IMR-90 (cell line): ENCODE data around the gene LINC01488. TPM values are rescaled to one million over a fixed set of nuclear protein-coding genes. Genes with fewer than 3 reads are reported as not detected.
A peak's percentile ranks its signal among the peaks of the same experiment; 100 is the strongest.

Source experiments
- ATAC-seq: fragments of 200-7000 bp; cut with Tn5 transposase; 2 replicates; pipeline ENCODE4 v1.9.1; 2020; ENCODE audit warnings: low read depth, mild to moderate bottlenecking, moderate library complexity
- BruUV-seq: library from RNA; stranded (reverse); fragments of 400-500 nt; replicated peaks from 2 replicates; lab custom pipeline; 2021; lab: Mats Ljungman, UMichigan
- CTCF ChIA-PET: fragments of 300-600 bp; formaldehyde crosslinking; extraction: SDS; loops from one replicate; lab custom pipeline; 2021; ENCODE audit warnings: antibody characterized with exemption; lab: Yijun Ruan, JAX
- POLR2A ChIA-PET: fragments of 300-600 bp; sonication (Branson Sonifier 250); formaldehyde crosslinking; loops from one replicate; lab custom pipeline; 2022; ENCODE audit warnings: antibody characterized with exemption; ENCODE audit not compliant: unreplicated experiment; lab: Charles Lee
- DNase-seq: peaks from one replicate; pipeline ENCODE4 v3.0.0; 2013
- H2AFZ ChIP-seq: replicated peaks from 2 replicates; pipeline ENCODE3; 2013; ENCODE audit warnings: low read length, mild to moderate bottlenecking; ENCODE audit not compliant: poor library complexity
- H2AK5ac ChIP-seq: 2 replicates; pipeline ENCODE4 v1.6.1; 2013; ENCODE audit warnings: low read depth, low read length, inconsistent platforms
- H2AK9ac ChIP-seq: replicated peaks from 2 replicates; pipeline ENCODE3; 2013; ENCODE audit warnings: mild to moderate bottlenecking, low read depth, low read length, moderate library complexity; ENCODE audit not compliant: poor library complexity
- H2BK120ac ChIP-seq: 2 replicates; pipeline ENCODE4 v1.6.1; 2013; ENCODE audit warnings: low read depth, low read length, inconsistent platforms
- H2BK15ac ChIP-seq: 3 replicates; pipeline ENCODE4 v1.6.1; 2013; ENCODE audit warnings: low read depth, low read length, inconsistent platforms
- H2BK20ac ChIP-seq: 2 replicates; pipeline ENCODE4 v1.6.1; 2013; ENCODE audit warnings: low read depth, mild to moderate bottlenecking, inconsistent platforms, low read length, moderate library complexity
- H2BK5ac ChIP-seq: 2 replicates; pipeline ENCODE4 v1.6.1; 2013; ENCODE audit warnings: mild to moderate bottlenecking, low read depth, low read length, inconsistent platforms; ENCODE audit not compliant: poor library complexity, severe bottlenecking
- H3K14ac ChIP-seq: replicated peaks from 2 replicates; pipeline ENCODE4 v1.6.1; 2013; ENCODE audit warnings: low read depth, low read length, inconsistent platforms
- H3K18ac ChIP-seq: 2 replicates; pipeline ENCODE4 v1.6.1; 2013; ENCODE audit warnings: low read depth, low read length, control low read depth
- H3K23ac ChIP-seq: 2 replicates; pipeline ENCODE4 v1.6.1; 2013; ENCODE audit warnings: low read depth, low read length, inconsistent platforms
- H3K27ac ChIP-seq: 2 replicates; pipeline ENCODE4 v1.5.1; 2013; ENCODE audit warnings: mild to moderate bottlenecking, control low read depth, low read length; ENCODE audit not compliant: insufficient read depth
- H3K27me3 ChIP-seq: 2 replicates; pipeline ENCODE4 v1.6.1; 2013; ENCODE audit warnings: low read length; ENCODE audit not compliant: control insufficient read depth, insufficient read depth
- H3K36me3 ChIP-seq: 2 replicates; pipeline ENCODE4 v1.6.1; 2013; ENCODE audit warnings: low read length, mixed read lengths; ENCODE audit not compliant: control insufficient read depth, insufficient read depth
- H3K4ac ChIP-seq: 2 replicates; pipeline ENCODE4 v1.6.1; 2013; ENCODE audit warnings: low read depth, low read length, inconsistent platforms
- H3K4me1 ChIP-seq: 2 replicates; pipeline ENCODE4 v1.6.1; 2013; ENCODE audit warnings: low read length, mixed read lengths; ENCODE audit not compliant: control insufficient read depth, insufficient read depth
- H3K4me2 ChIP-seq: 2 replicates; pipeline ENCODE4 v1.6.1; 2013; ENCODE audit warnings: low read depth, mild to moderate bottlenecking, control low read depth, low read length, moderate library complexity
- H3K4me3 ChIP-seq: 2 replicates; pipeline ENCODE4 v1.5.1; 2013; ENCODE audit warnings: low read depth, mild to moderate bottlenecking, control low read depth, low read length, moderate library complexity; ENCODE audit not compliant: insufficient read depth
- H3K56ac ChIP-seq: 2 replicates; pipeline ENCODE4 v1.6.1; 2013; ENCODE audit warnings: low read length, inconsistent platforms; ENCODE audit not compliant: insufficient read depth; ENCODE audit errors: extremely low read depth
- H3K79me1 ChIP-seq, 2 experiments: 2 replicates each; pipeline ENCODE4 v1.6.1; 2013; ENCODE audit warnings: low read length in 2 of 2, inconsistent platforms in 1 of 2, low read depth in 1 of 2
- H3K9ac ChIP-seq: 2 replicates; pipeline ENCODE4 v1.6.1; 2013; ENCODE audit warnings: low read depth, low read length, control low read depth
- H3K9me1 ChIP-seq: 2 replicates; pipeline ENCODE4 v1.6.1; 2013; ENCODE audit warnings: low read length, inconsistent platforms; ENCODE audit not compliant: insufficient read depth
- H3K9me3 ChIP-seq: 2 replicates; pipeline ENCODE4 v1.6.1; 2013; ENCODE audit warnings: low read length; ENCODE audit not compliant: control insufficient read depth, insufficient read depth
- H4K20me1 ChIP-seq: 2 replicates; pipeline ENCODE4 v1.6.1; 2013; ENCODE audit warnings: low read length, inconsistent platforms; ENCODE audit not compliant: insufficient read depth
- H4K5ac ChIP-seq: 2 replicates; pipeline ENCODE4 v1.6.1; 2013; ENCODE audit warnings: mild to moderate bottlenecking, low read depth, low read length, control low read depth
- H4K8ac ChIP-seq, 2 experiments: 2 replicates each; pipeline ENCODE4 v1.6.1; 2013; ENCODE audit warnings: low read depth in 2 of 2, low read length in 2 of 2, control low read depth in 1 of 2, inconsistent platforms in 1 of 2
- H4K91ac ChIP-seq: 2 replicates; pipeline ENCODE4 v1.6.1; 2013; ENCODE audit warnings: low read depth, low read length, inconsistent platforms; ENCODE audit not compliant: insufficient read depth
- CTCF ChIP-seq: conservative IDR thresholded peaks from 2 replicates; pipeline ENCODE4 v1.5.1; 2012; ENCODE audit warnings: mild to moderate bottlenecking, low read depth, low read length, improper control_type of control experiment
- MAZ ChIP-seq: IDR thresholded peaks from 2 replicates; pipeline ENCODE4 v1.6.1; 2012; ENCODE audit warnings: low read depth, mild to moderate bottlenecking, low read length, improper control_type of control experiment, moderate library complexity, borderline replicate concordance
- WGBS, 2 experiments: methylation state at CpG; one replicate each; pipeline versions ENCODE4 v1.1.5 to v1.1.7; 2013; ENCODE audit warnings: missing lambda C conversion rate in 2 of 2; ENCODE audit not compliant: insufficient read length in 1 of 2; ENCODE audit errors: extremely low coverage in 2 of 2; 5-methylcytosine and 5-hydroxymethylcytosine counted together
- dilution Hi-C: fragments of 300-500 bp; cut with HindIII; formaldehyde crosslinking; loops from one replicate; pipeline ENCODE4 v1.14.3; 2018; ENCODE audit warnings: low sequenced_read_pairs; ENCODE audit not compliant: unreplicated experiment
- in situ Hi-C: fragments of 300-500 bp; cut with MboI; formaldehyde crosslinking; loops from 3 replicates; pipeline ENCODE4 v1.14.3; 2019; ENCODE audit warnings: low sequenced_read_pairs, inconsistent platforms, mixed read lengths
- intact Hi-C: fragments of 100-400 bp; cut with micrococcal nuclease; formaldehyde crosslinking; loops from 2 replicates; pipeline ENCODE4 v1.10.0; 2022
- polyA plus RNA-seq, 3 experiments: library from polyadenylated mRNA; depleted of rRNA; stranded (reverse); fragments of >200 nt; gene quantifications; 2 replicates each; pipeline ENCODE4 v1.2.3, GENCODE V29; 2012; ENCODE audit warnings: low replicate concordance in 1 of 3
- total RNA-seq: library from RNA; depleted of rRNA; stranded (reverse); fragments of >200 nt; gene quantifications from 2 replicates; pipeline ENCODE4 v1.2.3, GENCODE V29; 2012

The LINC01488 gene
- total and polyA plus RNA-seq, 2 of the 4 experiments (the other 2 are of a cell fraction), result not detected

GRCh38 chr11:69470793-69471728 lies 10.4 kb upstream of the LINC01488 start:
- ATAC-seq, result peak; percentile 94

More at GRCh38 chr11:69470793-69471728, 10.4 kb upstream of the LINC01488 start:
- peak overlapping the region; percentile 56 for H2AK9ac ChIP-seq
- ChIA-PET POLR2A (no interaction called here), CTCF (no interaction called here)
- no peak overlapping the region for H3K4me2 ChIP-seq
- DNase-seq, result peak; percentile 61
- no peak for TF ChIP-seq CTCF
- 0 out of 2 replicates have a peak, but pooled peaks have one; percentile 14 for TF ChIP-seq MAZ
- H3K9ac ChIP-seq, result no peak overlapping the region
- peak overlapping the region; percentile 44; the same call in 1 of the 3 replicates for H2BK15ac ChIP-seq
- 0 out of 2 replicates have a peak overlapping the region, but pooled peaks have one; percentile 24 for H2AK5ac ChIP-seq
- no peaks in the 10 kb centered on the region for H3K36me3 ChIP-seq
- H3K4ac ChIP-seq, result peak overlapping the region; percentile 28; the same call in 1 of the 2 replicates
- H4K91ac ChIP-seq, result 0 out of 2 replicates have a peak overlapping the region, but pooled peaks have one; percentile 18
- intact Hi-C loops (no loop called here), dilution Hi-C loops (no loop called here), in situ Hi-C loops (no loop called here)
- no peaks in the 10 kb centered on the region for H4K20me1 ChIP-seq
- no peak overlapping the region for H3K18ac ChIP-seq
- peak overlapping the region; percentile 19 to 22; a peak in 3 of 4 replicates for H4K8ac ChIP-seq
- no peak overlapping the region for H3K23ac ChIP-seq
- peak overlapping the region; percentile 20; the same call in 1 of the 2 replicates for H2BK20ac ChIP-seq
- H3K79me1 ChIP-seq, result no peaks in the 10 kb centered on the region
- H2AFZ ChIP-seq, result peak overlapping the region; percentile 79
- H3K27me3 ChIP-seq, result no peaks in the 10 kb centered on the region
- H3K4me3 ChIP-seq, result no peak overlapping the region
- H3K9me3 ChIP-seq, result peaks cover 11% of the 10 kb centered on the region
- H3K4me1 ChIP-seq, result no peaks in the 10 kb centered on the region
- 0% methylated on average over 1 of the region's 64 CpGs; no CpG with 5 or more reads in 1 of the 2 experiments for WGBS, 2 experiments
- H3K27ac ChIP-seq, result no peak overlapping the region
- 0 out of 2 replicates have a peak overlapping the region, but pooled peaks have one; percentile 27 for H3K14ac ChIP-seq
- peak overlapping the region; percentile 59 for H2BK120ac ChIP-seq
- no TSS peak for BruUV-seq
- no peaks in the 10 kb centered on the region for H3K9me1 ChIP-seq
- H3K56ac ChIP-seq, result no peak overlapping the region
- no peak overlapping the region for H2BK5ac ChIP-seq
- no peak overlapping the region for H4K5ac ChIP-seq
